HCT116 (cell line): ENCODE data around the gene MYH6. TPM values are rescaled to one million over a fixed set of nuclear protein-coding genes. Genes with fewer than 3 reads are reported as not detected.

Experiments used
- ATAC-seq: fragments of 200-7000 bp; cut with Tn5 transposase; 2 replicates; pipeline ENCODE4 v1.9.1; 2020; ENCODE audit warnings: mild to moderate bottlenecking, moderate library complexity
- BruUV-seq: library from RNA; stranded (reverse); fragments of 400-500 nt; replicated peaks from 2 replicates; lab custom pipeline; 2021; lab: Mats Ljungman, UMichigan
- CTCF ChIA-PET: fragments of 300-600 bp; sonication (Branson Sonifier 250); formaldehyde crosslinking; loops from one replicate; lab custom pipeline; 2021; ENCODE audit warnings: antibody characterized with exemption; lab: Charles Lee
- POLR2A ChIA-PET: fragments of 300-600, 350-600 bp; sonication (Branson Sonifier 250); formaldehyde crosslinking; loops from one replicate; lab custom pipeline; 2021; ENCODE audit warnings: antibody characterized with exemption; lab: Charles Lee
- RAD21 ChIA-PET, 2 experiments: fragments of 300-600 bp; sonication (Branson Sonifier 250); formaldehyde crosslinking; loops; one replicate each; lab custom pipeline; 2023; ENCODE audit warnings: low total read pairs in 2 of 2; ENCODE audit not compliant: uncharacterized antibody in 2 of 2, unreplicated experiment in 2 of 2, low non-redundant PET in 1 of 2; lab: Charles Lee
- DNase-seq: peaks from one replicate; pipeline ENCODE4 v3.0.0-alpha.2; 2010; ENCODE audit warnings: low read depth, low spot score
- H2AFZ ChIP-seq: fragments of 200-600 bp; shearing (Covaris generic), sonication (generic); 2 replicates; pipeline ENCODE4 v1.6.1; 2017; ENCODE audit warnings: low read depth, mixed run types, mixed read lengths, antibody characterized with exemption, low read length; ENCODE audit not compliant: poor library complexity, severe bottlenecking
- H3K27ac ChIP-seq: 2 replicates; pipeline ENCODE4 v1.5.1; 2012; ENCODE audit warnings: low read depth, low read length
- H3K27me3 ChIP-seq: fragments of 200-600 bp; sonication (generic); 2 replicates; pipeline ENCODE4 v1.6.1; 2016; ENCODE audit warnings: mixed run types, low read length, mixed read lengths; ENCODE audit not compliant: insufficient read depth
- H3K36me3 ChIP-seq, 2 experiments: fragments of 200-500 bp in 1 of 2; fragments of 200-600 bp in 1 of 2; sonication (Bioruptor generic) in 1 of 2; sonication (generic) in 1 of 2; 2 replicates each; pipeline versions ENCODE4 v1.5.1 to v1.6.1; 2014 to 2016; ENCODE audit warnings: low read length in 2 of 2, inconsistent platforms in 1 of 2, mixed read lengths in 1 of 2, mixed run types in 1 of 2; ENCODE audit not compliant: insufficient read depth in 2 of 2, control insufficient read depth in 1 of 2
- H3K4me1 ChIP-seq, 2 experiments: fragments of 200-600 bp in 1 of 2; sonication (generic) in 1 of 2; 2 replicates each; pipeline versions ENCODE4 v1.5.1 to v1.6.1; 2012 to 2017; ENCODE audit warnings: low read length in 2 of 2, inconsistent platforms in 1 of 2, mild to moderate bottlenecking in 1 of 2, mixed read lengths in 1 of 2, mixed run types in 1 of 2, moderate library complexity in 1 of 2; ENCODE audit not compliant: insufficient read depth in 2 of 2, control insufficient read depth in 1 of 2
- H3K4me2 ChIP-seq: fragments of 200-600 bp; sonication (generic); 2 replicates; pipeline ENCODE4 v1.6.1; 2017; ENCODE audit warnings: mixed run types, low read length, mixed read lengths
- H3K4me3 ChIP-seq, 2 experiments: fragments of 200-600 bp in 1 of 2; sonication (generic) in 1 of 2; replicated peaks in 1 of 2; 2 replicates each; pipeline ENCODE4 v1.5.1; 2011 to 2016; ENCODE audit warnings: low read length in 2 of 2, control low read depth in 1 of 2, low read depth in 1 of 2, mild to moderate bottlenecking in 1 of 2, mixed read lengths in 1 of 2, mixed run types in 1 of 2
- H3K79me2 ChIP-seq: fragments of 200-600 bp; sonication (generic); 2 replicates; pipeline ENCODE4 v1.6.1; 2017; ENCODE audit warnings: mild to moderate bottlenecking, mixed run types, low read length, moderate library complexity, mixed read lengths; ENCODE audit not compliant: insufficient read depth
- H3K9ac ChIP-seq: fragments of 200-600 bp; sonication (generic); 2 replicates; pipeline ENCODE4 v1.6.1; 2016; ENCODE audit warnings: low read length, mixed read lengths
- H3K9me2 ChIP-seq: fragments of 200-600 bp; sonication (generic), shearing (Covaris generic); 2 replicates; pipeline ENCODE4 v1.6.1; 2017; ENCODE audit warnings: mixed run types, mild to moderate bottlenecking, moderate library complexity; ENCODE audit not compliant: insufficient read depth
- H3K9me3 ChIP-seq, 2 experiments: fragments of 200-500 bp in 1 of 2; fragments of 200-600 bp in 1 of 2; sonication (Bioruptor generic) in 1 of 2; sonication (generic) in 1 of 2; 2 replicates each; pipeline ENCODE4 v1.6.1; 2014 to 2017; ENCODE audit warnings: low read length in 2 of 2, mixed read lengths in 2 of 2, inconsistent platforms in 1 of 2, low read depth in 1 of 2, mild to moderate bottlenecking in 1 of 2, mixed run types in 1 of 2, moderate library complexity in 1 of 2; ENCODE audit not compliant: control insufficient read depth in 1 of 2, insufficient read depth in 1 of 2
- H4K20me1 ChIP-seq: fragments of 200-600 bp; sonication (generic), shearing (Covaris generic); 2 replicates; pipeline ENCODE4 v1.6.1; 2017; ENCODE audit warnings: mixed run types, mild to moderate bottlenecking, moderate library complexity; ENCODE audit not compliant: insufficient read depth
- ATF3 ChIP-seq: IDR thresholded peaks from 2 replicates; pipeline ENCODE4 v1.6.1; 2012
- CEBPB ChIP-seq: IDR thresholded peaks from 2 replicates; pipeline ENCODE4 v1.6.1; 2012; ENCODE audit warnings: low read depth
- EGR1 ChIP-seq: IDR thresholded peaks from 2 replicates; pipeline ENCODE4 v1.6.1; 2012; ENCODE audit warnings: low read depth
- POLR2A ChIP-seq: IDR thresholded peaks from 2 replicates; pipeline ENCODE4 v1.7.0; 2011; ENCODE audit warnings: borderline replicate concordance; ENCODE audit not compliant: insufficient read depth, insufficient read length; ENCODE audit errors: extremely low read depth
- RAD21 ChIP-seq: IDR thresholded peaks from 2 replicates; pipeline ENCODE4 v1.6.1; 2012; ENCODE audit warnings: low read depth, mild to moderate bottlenecking
- REST ChIP-seq: IDR thresholded peaks from 2 replicates; pipeline ENCODE4 v1.6.1; 2012; ENCODE audit warnings: low read depth
- SIN3A ChIP-seq: IDR thresholded peaks from 2 replicates; pipeline ENCODE4 v1.6.1; 2012; ENCODE audit warnings: low read depth
- SRF ChIP-seq: IDR thresholded peaks from 2 replicates; pipeline ENCODE4 v1.6.1; 2012; ENCODE audit warnings: low read depth
- TCF7L2 ChIP-seq: IDR thresholded peaks from 2 replicates; pipeline ENCODE4 v1.7.0; 2011; ENCODE audit warnings: borderline replicate concordance, inconsistent platforms; ENCODE audit not compliant: insufficient read depth, insufficient read length; ENCODE audit errors: extremely low read depth
- ZBTB33 ChIP-seq: IDR thresholded peaks from 2 replicates; pipeline ENCODE4 v1.6.1; 2011; ENCODE audit warnings: mild to moderate bottlenecking, low read length, moderate library complexity; ENCODE audit not compliant: insufficient replicate concordance; ENCODE audit errors: extremely low read depth
- ZFX ChIP-seq: fragments of 450-650 bp; IDR thresholded peaks from 2 replicates; pipeline ENCODE4 v1.6.1; 2017
- intact Hi-C: fragments of 100-400 bp; cut with micrococcal nuclease; formaldehyde crosslinking; loops from 2 replicates; pipeline ENCODE4 v1.10.0; 2022
- total RNA-seq: library from RNA; stranded (reverse); gene quantifications from one replicate; pipeline ENCODE4 v1.2.1, GENCODE V29; 2021; ENCODE audit not compliant: unreplicated experiment

MYH6 gene
- total RNA-seq, 1 experiment from 2014 or later = not detected

GRCh38 chr14:23403908-23404307, 4.2 kb downstream of the MYH6 start:
- Histone ChIP-seq H3K79me2 (no peaks in the 10 kb centered on the region), H3K36me3 (no peaks in the 10 kb centered on the region), H3K9ac (no peak overlapping the region), H3K4me1 (no peaks in the 10 kb centered on the region), H2AFZ (no peak overlapping the region), H4K20me1 (no peaks in the 10 kb centered on the region), H3K9me2 (no peaks in the 10 kb centered on the region), H3K27me3 (peaks cover 26% of the 10 kb centered on the region; the same call in 1 of the 2 replicates), H3K9me3 (no peaks in the 10 kb centered on the region), H3K4me2 (no peak overlapping the region), H3K4me3 (no peak overlapping the region), H3K27ac (no peak overlapping the region)
- no TSS peak for BruUV-seq
- intact Hi-C loops = no loop called here
- no peak for DNase-seq
- no peak for ATAC-seq
- ChIA-PET POLR2A (no interaction called here), RAD21 (no interaction called here), CTCF (no interaction called here)
- no peak for TF ChIP-seq RAD21
- TF ChIP-seq POLR2A = no peak
- TF ChIP-seq ZFX = no peak
- TF ChIP-seq EGR1 = no peak
- TF ChIP-seq TCF7L2 = no peak
- TF ChIP-seq REST = no peak
- no peak for TF ChIP-seq CEBPB
- TF ChIP-seq SIN3A = no peak

- Histone ChIP-seq H3K4me2 (no peak overlapping the region), H3K9me2 (no peaks in the 10 kb centered on the region), H3K9ac (no peak overlapping the region), H3K9me3 (no peaks in the 10 kb centered on the region), H2AFZ (no peak overlapping the region), H4K20me1 (no peaks in the 10 kb centered on the region), H3K27me3 (peaks cover 26% of the 10 kb centered on the region; the same call in 1 of the 2 replicates), H3K36me3 (no peaks in the 10 kb centered on the region), H3K79me2 (no peaks in the 10 kb centered on the region), H3K4me3 (no peak overlapping the region), H3K27ac (no peak overlapping the region), H3K4me1 (no peaks in the 10 kb centered on the region)
- intact Hi-C loops = no loop called here
- no TSS peak for BruUV-seq
- DNase-seq = no peak
- POLR2A ChIA-PET = no interaction called here
- RAD21 ChIA-PET = no interaction called here
- no peak for ATAC-seq
- CTCF ChIA-PET = no interaction called here
- no peak for TF ChIP-seq ATF3
- TF ChIP-seq REST = no peak
- TF ChIP-seq RAD21 = no peak
- no peak for TF ChIP-seq SIN3A
- no peak for TF ChIP-seq TCF7L2
- no peak for TF ChIP-seq SRF
- no peak for TF ChIP-seq ZBTB33
Measured at GRCh38 chr14:23403139-23403438, 5.0 kb downstream of the MYH6 start.
